ENCODE measurements around the gene PTPRH.

Gene PTPRH

GRCh38 chr19:55161571-55162322 is 47.6 kb downstream of the PTPRH start:
- no peak overlapping the region for H3K27ac ChIP-seq (replicated peaks)
- DNase-seq (ENCODE audit: low read depth in 1 of 2, low spot score in 1 of 2), result no peak
- TF ChIP-seq POLR2AphosphoS5 (IDR thresholded peaks at IDR 0.05; ENCODE audit: low read depth) (no peak), GABPA (IDR thresholded peaks at IDR 0.05; ENCODE audit: low read depth) (no peak), CTCF (IDR thresholded peaks at IDR 0.05; ENCODE audit: insufficient read depth, low read length) (no peak), REST (IDR thresholded peaks at IDR 0.05; ENCODE audit: insufficient replicate concordance, low read depth) (no peak), SPI1 (IDR thresholded peaks at IDR 0.05; ENCODE audit: borderline replicate concordance, low read depth) (no peak)
- peaks cover 10% of the 10 kb centered on the region for H3K27me3 ChIP-seq (ENCODE audit: insufficient read depth, poor library complexity, severe bottlenecking)
- no peak overlapping the region for H3K4me3 ChIP-seq (replicated peaks; ENCODE audit: insufficient read depth, low read length)

GRCh38 chr19:55160986-55161365 is 48.3 kb downstream of the PTPRH start:
- no peak for TF ChIP-seq SPI1 (IDR thresholded peaks at IDR 0.05; ENCODE audit: borderline replicate concordance, low read depth)
- no peak overlapping the region for H3K27ac ChIP-seq (replicated peaks)
- no peak overlapping the region for H3K4me3 ChIP-seq (replicated peaks; ENCODE audit: insufficient read depth, low read length)
- peaks cover 13% of the 10 kb centered on the region for H3K27me3 ChIP-seq (ENCODE audit: insufficient read depth, poor library complexity, severe bottlenecking)
- DNase-seq (ENCODE audit: low read depth in 1 of 2, low spot score in 1 of 2), result no peak

- TF ChIP-seq GABPA (IDR thresholded peaks at IDR 0.05; ENCODE audit: low read depth) (no peak), CTCF (IDR thresholded peaks at IDR 0.05; ENCODE audit: insufficient read depth, low read length) (peak; percentile 73)
- Histone ChIP-seq H3K27ac (replicated peaks) (no peak overlapping the region), H3K27me3 (ENCODE audit: insufficient read depth, poor library complexity, severe bottlenecking) (peaks cover 13% of the 10 kb centered on the region), H3K4me3 (replicated peaks; ENCODE audit: insufficient read depth, low read length) (no peak overlapping the region)
- DNase-seq (ENCODE audit: low read depth in 1 of 2, low spot score in 1 of 2), result peak; percentile 85 to 91
Observed at GRCh38 chr19:55160128-55160985, 48.9 kb downstream of the PTPRH start.

- DNase-seq (ENCODE audit: low read depth in 1 of 2, low spot score in 1 of 2), result no peak
- TF ChIP-seq SPI1 (IDR thresholded peaks at IDR 0.05; ENCODE audit: borderline replicate concordance, low read depth) (no peak), POLR2AphosphoS5 (IDR thresholded peaks at IDR 0.05; ENCODE audit: low read depth) (no peak)
- H3K27ac ChIP-seq (replicated peaks), result no peak overlapping the region
- no peak overlapping the region for H3K4me3 ChIP-seq (replicated peaks; ENCODE audit: insufficient read depth, low read length)
- H3K27me3 ChIP-seq (ENCODE audit: insufficient read depth, poor library complexity, severe bottlenecking), result peaks cover 13% of the 10 kb centered on the region
Observed at GRCh38 chr19:55158848-55159749, 50.2 kb downstream of the PTPRH start.

GRCh38 chr19:55158423-55158822 is 50.9 kb downstream of the PTPRH start:
- no peak for TF ChIP-seq GABPA (IDR thresholded peaks at IDR 0.05; ENCODE audit: low read depth)
- no peak for TF ChIP-seq REST (IDR thresholded peaks at IDR 0.05; ENCODE audit: insufficient replicate concordance, low read depth)
- TF ChIP-seq CTCF (IDR thresholded peaks at IDR 0.05; ENCODE audit: insufficient read depth, low read length), result no peak
- no peak for TF ChIP-seq SPI1 (IDR thresholded peaks at IDR 0.05; ENCODE audit: borderline replicate concordance, low read depth)
- TF ChIP-seq POLR2AphosphoS5 (IDR thresholded peaks at IDR 0.05; ENCODE audit: low read depth), result no peak
- Histone ChIP-seq H3K27ac (replicated peaks) (no peak overlapping the region), H3K27me3 (ENCODE audit: insufficient read depth, poor library complexity, severe bottlenecking) (peaks cover 13% of the 10 kb centered on the region), H3K4me3 (replicated peaks; ENCODE audit: insufficient read depth, low read length) (no peak overlapping the region)
- no peak for DNase-seq (ENCODE audit: low read depth in 1 of 2, low spot score in 1 of 2)

All from HL-60 (cell line).